IMR-90 (cell line): ENCODE data around the gene MINAR1. TPM values are rescaled to one million over a fixed set of nuclear protein-coding genes. Genes with fewer than 3 reads are reported as not detected.

Experiments used
- polyA plus RNA-seq, 3 experiments: library from polyadenylated mRNA; depleted of rRNA; stranded (reverse); fragments of >200 nt; gene quantifications; 2 replicates each; pipeline ENCODE4 v1.2.3, GENCODE V29; 2012; ENCODE audit warnings: low replicate concordance in 1 of 3
- total RNA-seq: library from RNA; depleted of rRNA; stranded (reverse); fragments of >200 nt; gene quantifications from 2 replicates; pipeline ENCODE4 v1.2.3, GENCODE V29; 2012; rRNA removed

Gene MINAR1
- total and polyA plus RNA-seq, 2 of the 4 experiments (the other 2 are of a cell fraction), result 0.65 to 1.6 TPM

Other genes with a start within 250 kb of the MINAR1 start
- not detected in 2 replicates for gene ANKRD34C, start 149.6 kb upstream of the MINAR1 start, total RNA-seq
- gene ANKRD34C, start 149.6 kb upstream of the MINAR1 start, polyA plus RNA-seq (2012; rRNA removed), result not detected in 2 replicates
- 148 and 170 TPM in 2 replicates for gene TMED3, start 121.2 kb upstream of the MINAR1 start, total RNA-seq
- gene TMED3, start 121.2 kb upstream of the MINAR1 start, polyA plus RNA-seq (2012; rRNA removed), result 232 and 237 TPM in 2 replicates